Measurements from ENCODE around the gene ITGAX. TPM values are rescaled to one million over a fixed set of nuclear protein-coding genes. Genes with fewer than 3 reads are reported as not detected.

Gene ITGAX
- total and polyA plus RNA-seq, 2 of the 8 experiments (the other 6 are each of a cell fraction or from before 2014, with no cell fraction given), result 0.30 TPM; not detected in 1

GRCh38 chr16:31420037-31420436 lies 65.1 kb downstream of the ITGAX start:
- Histone ChIP-seq H3K4ac (replicated peaks; ENCODE audit: insufficient read length, low read depth, low read length) (no peak overlapping the region), H3K79me2 (ENCODE audit: control insufficient read depth in 1 of 2, insufficient read depth in 2 of 2, low read length in 2 of 2) (no peaks in the 10 kb centered on the region), H3K9me3 (ENCODE audit: insufficient read depth in 2 of 2, low read depth in 1 of 2, low read length in 1 of 2) (no peaks in the 10 kb centered on the region), H4K8ac (ENCODE audit: extremely low read depth, insufficient read depth, low read length) (no peak overlapping the region), H3K56ac (replicated peaks; ENCODE audit: insufficient read length, low read depth, low read length) (no peak overlapping the region), H3K9ac (replicated peaks in 1 of 4; ENCODE audit: extremely low read depth in 1 of 4, low read depth in 3 of 4, low read length in 3 of 4) (no peak overlapping the region), H3K18ac (ENCODE audit: extremely low read depth, low read length) (no peak overlapping the region), H3K23me2 (ENCODE audit: low read depth, low read length) (no peaks in the 10 kb centered on the region; the same call in 1 of the 2 replicates), H3K4me2 (ENCODE audit: insufficient read depth in 1 of 2, low read depth in 2 of 2, low read length in 2 of 2) (no peak overlapping the region), H3K36me3 (ENCODE audit: control insufficient read depth in 2 of 4, insufficient read depth in 4 of 4, low read length in 3 of 4) (no peaks in the 10 kb centered on the region), H2BK20ac (ENCODE audit: low read length) (no peak overlapping the region), H3K4me3 (ENCODE audit: extremely low read depth in 1 of 4, insufficient read depth in 2 of 4, low read depth in 3 of 4, low read length in 4 of 4) (no peak overlapping the region), H3K27ac (ENCODE audit: low read depth, low read length) (no peak overlapping the region), H2BK12ac (ENCODE audit: low read depth, low read length) (no peak overlapping the region), H4K91ac (replicated peaks; ENCODE audit: insufficient read length, low read length) (no peak overlapping the region), H2AK5ac (ENCODE audit: low read depth, low read length) (no peak overlapping the region), H3K14ac (ENCODE audit: insufficient read length) (no peak overlapping the region), H4K20me1 (replicated peaks in 1 of 2; ENCODE audit: control insufficient read depth in 1 of 2, insufficient read depth in 2 of 2, low read length in 2 of 2) (no peaks in the 10 kb centered on the region), H3K4me1 (replicated peaks in 1 of 4; ENCODE audit: control insufficient read depth in 3 of 4, insufficient read depth in 4 of 4, low read length in 3 of 4) (no peaks in the 10 kb centered on the region), H2BK120ac (replicated peaks; ENCODE audit: low read depth, low read length) (no peak overlapping the region), H3K23ac (ENCODE audit: insufficient read length) (no peak overlapping the region), H3K27me3 (replicated peaks in 1 of 4; ENCODE audit: control insufficient read depth in 3 of 4, extremely low read depth in 1 of 4, insufficient read depth in 3 of 4, low read length in 3 of 4) (no peaks in the 10 kb centered on the region; a peak in 5 of 7 replicates), H2AFZ (ENCODE audit: low read length) (no peak overlapping the region), H4K5ac (ENCODE audit: insufficient read length, low read depth, low read length) (no peak overlapping the region), H3K79me1 (ENCODE audit: low read depth, low read length) (no peaks in the 10 kb centered on the region), H2BK5ac (ENCODE audit: low read depth, low read length) (no peak overlapping the region), H2BK15ac (ENCODE audit: low read length) (no peak overlapping the region)
- ChIA-PET CTCF (ENCODE audit: partially characterized antibody) (interaction anchor here (0.9 to 1.7 kb wide), 3 partner anchors 10 to 40 kb away, joined by 3 to 9 read pairs (median 5); no protein-coding TSS in a partner anchor), POLR2A (ENCODE audit: partially characterized antibody) (no interaction called here)
- FAIRE-seq, result no peak
- DNase-seq (ENCODE audit: low read depth in 1 of 2, low spot score in 2 of 2), result no peak
- WGBS, 2 experiments (ENCODE audit: extremely low coverage in 1 of 2, insufficient coverage in 1 of 2, insufficient read length in 1 of 2, insufficient replicate concordance in 2 of 2, low coverage in 1 of 2, low lambda C conversion rate in 2 of 2, missing lambda C conversion rate in 1 of 2), result 85% methylated on average over 3 of the region's 3 CpGs; no CpG with 5 or more reads in 1 of the 2 experiments
- no peak for TF ChIP-seq EP300 (IDR thresholded peaks at IDR 0.05; ENCODE audit: borderline replicate concordance in 1 of 2, low read depth in 2 of 2, low read length in 2 of 2)
- TF ChIP-seq RBBP5 (IDR thresholded peaks at IDR 0.05; ENCODE audit: borderline replicate concordance, low read depth, low read length), result no peak
- no peak for TF ChIP-seq SP2 (IDR thresholded peaks at IDR 0.05; ENCODE audit: low read length)
- TF ChIP-seq SIX5 (IDR thresholded peaks at IDR 0.05; ENCODE audit: low read depth, low read length), result no peak
- no peak for TF ChIP-seq TAF7 (optimal IDR thresholded peaks at IDR 0.05; ENCODE audit: borderline replicate concordance, low read depth, low read length)

Measured in H1 (cell line).